ENCODE data around the gene ALOX5. TPM values are rescaled to one million over a fixed set of nuclear protein-coding genes. Genes with fewer than 3 reads are reported as not detected.

The ALOX5 gene
- total RNA-seq, 2 donors from 2014 or later: 6.2 to 6.4 TPM

DNA sequence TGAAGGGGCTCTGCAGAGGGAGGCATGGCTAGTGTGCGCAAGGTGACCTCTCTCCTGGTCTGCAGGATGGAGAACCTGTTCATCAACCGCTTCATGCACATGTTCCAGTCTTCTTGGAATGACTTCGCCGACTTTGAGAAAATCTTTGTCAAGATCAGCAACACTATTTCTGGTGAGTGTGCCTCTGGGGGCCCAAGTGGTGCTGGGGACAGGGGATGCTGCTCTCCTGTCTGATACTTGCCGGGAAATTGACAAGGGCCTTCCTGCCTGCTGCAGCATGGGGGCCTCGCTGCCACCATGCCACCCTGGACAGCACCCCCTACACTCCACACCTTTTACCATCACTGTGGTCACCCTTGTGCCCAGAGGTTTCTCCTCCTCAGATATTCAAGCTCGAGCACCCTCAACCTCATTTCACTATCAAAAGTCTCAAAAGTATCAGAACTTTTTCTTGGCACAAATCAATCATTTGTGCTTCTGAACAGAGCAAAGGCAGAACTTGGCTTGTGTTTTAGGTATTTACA is 50.0 kb downstream of the ALOX5 start:
- no peak overlapping the region for H3K9ac ChIP-seq (ENCODE audit: low read depth in 2 of 2, low read length in 2 of 2)
- DNase-seq: no peak
- no peaks in the 10 kb centered on the region for H3K27me3 ChIP-seq
- TF ChIP-seq, protein P1, sequence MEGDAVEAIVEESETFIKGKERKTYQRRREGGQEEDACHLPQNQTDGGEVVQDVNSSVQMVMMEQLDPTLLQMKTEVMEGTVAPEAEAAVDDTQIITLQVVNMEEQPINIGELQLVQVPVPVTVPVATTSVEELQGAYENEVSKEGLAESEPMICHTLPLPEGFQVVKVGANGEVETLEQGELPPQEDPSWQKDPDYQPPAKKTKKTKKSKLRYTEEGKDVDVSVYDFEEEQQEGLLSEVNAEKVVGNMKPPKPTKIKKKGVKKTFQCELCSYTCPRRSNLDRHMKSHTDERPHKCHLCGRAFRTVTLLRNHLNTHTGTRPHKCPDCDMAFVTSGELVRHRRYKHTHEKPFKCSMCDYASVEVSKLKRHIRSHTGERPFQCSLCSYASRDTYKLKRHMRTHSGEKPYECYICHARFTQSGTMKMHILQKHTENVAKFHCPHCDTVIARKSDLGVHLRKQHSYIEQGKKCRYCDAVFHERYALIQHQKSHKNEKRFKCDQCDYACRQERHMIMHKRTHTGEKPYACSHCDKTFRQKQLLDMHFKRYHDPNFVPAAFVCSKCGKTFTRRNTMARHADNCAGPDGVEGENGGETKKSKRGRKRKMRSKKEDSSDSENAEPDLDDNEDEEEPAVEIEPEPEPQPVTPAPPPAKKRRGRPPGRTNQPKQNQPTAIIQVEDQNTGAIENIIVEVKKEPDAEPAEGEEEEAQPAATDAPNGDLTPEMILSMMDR (IDR thresholded peaks at IDR 0.05): no peak
- intact Hi-C loops (cut with DNase I): no loop called here
- H3K27ac ChIP-seq: no peak overlapping the region
- H3K4me1 ChIP-seq: peaks cover 6% of the 10 kb centered on the region
- H3K4me3 ChIP-seq: no peak overlapping the region
- H3K36me3 ChIP-seq: no peaks in the 10 kb centered on the region
- no peaks in the 10 kb centered on the region for H3K9me3 ChIP-seq

DNA sequence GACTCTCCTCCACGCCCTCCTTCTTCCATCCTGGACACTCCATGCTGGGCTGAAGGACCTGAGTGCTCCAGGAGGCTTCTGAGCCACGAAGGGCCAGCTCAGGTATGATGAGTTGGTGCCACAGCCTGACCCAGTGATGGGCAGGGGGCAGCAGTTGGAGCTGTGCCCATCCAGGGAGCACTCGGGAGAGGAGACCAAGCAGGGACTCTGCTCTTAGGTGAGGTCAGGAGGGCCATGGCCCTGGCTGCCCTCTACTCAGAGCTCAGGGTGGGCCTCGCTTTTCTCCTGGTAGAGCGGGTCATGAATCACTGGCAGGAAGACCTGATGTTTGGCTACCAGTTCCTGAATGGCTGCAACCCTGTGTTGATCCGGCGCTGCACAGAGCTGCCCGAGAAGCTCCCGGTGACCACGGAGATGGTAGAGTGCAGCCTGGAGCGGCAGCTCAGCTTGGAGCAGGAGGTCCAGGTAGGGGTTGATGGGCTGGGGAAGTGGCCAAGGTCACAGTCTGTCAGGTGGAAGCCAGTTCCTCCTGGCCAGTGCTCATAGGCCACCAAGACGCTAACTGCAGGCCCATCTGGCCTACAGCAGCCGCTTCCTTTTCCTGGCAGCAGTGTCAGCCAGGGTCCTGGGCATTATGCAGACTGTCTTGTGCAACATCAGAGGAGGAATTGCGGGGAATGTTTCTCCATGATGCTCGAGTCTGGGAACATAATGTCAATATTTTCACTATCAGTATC is 50.8 kb downstream of the ALOX5 start:
- no peak for DNase-seq

DNA sequence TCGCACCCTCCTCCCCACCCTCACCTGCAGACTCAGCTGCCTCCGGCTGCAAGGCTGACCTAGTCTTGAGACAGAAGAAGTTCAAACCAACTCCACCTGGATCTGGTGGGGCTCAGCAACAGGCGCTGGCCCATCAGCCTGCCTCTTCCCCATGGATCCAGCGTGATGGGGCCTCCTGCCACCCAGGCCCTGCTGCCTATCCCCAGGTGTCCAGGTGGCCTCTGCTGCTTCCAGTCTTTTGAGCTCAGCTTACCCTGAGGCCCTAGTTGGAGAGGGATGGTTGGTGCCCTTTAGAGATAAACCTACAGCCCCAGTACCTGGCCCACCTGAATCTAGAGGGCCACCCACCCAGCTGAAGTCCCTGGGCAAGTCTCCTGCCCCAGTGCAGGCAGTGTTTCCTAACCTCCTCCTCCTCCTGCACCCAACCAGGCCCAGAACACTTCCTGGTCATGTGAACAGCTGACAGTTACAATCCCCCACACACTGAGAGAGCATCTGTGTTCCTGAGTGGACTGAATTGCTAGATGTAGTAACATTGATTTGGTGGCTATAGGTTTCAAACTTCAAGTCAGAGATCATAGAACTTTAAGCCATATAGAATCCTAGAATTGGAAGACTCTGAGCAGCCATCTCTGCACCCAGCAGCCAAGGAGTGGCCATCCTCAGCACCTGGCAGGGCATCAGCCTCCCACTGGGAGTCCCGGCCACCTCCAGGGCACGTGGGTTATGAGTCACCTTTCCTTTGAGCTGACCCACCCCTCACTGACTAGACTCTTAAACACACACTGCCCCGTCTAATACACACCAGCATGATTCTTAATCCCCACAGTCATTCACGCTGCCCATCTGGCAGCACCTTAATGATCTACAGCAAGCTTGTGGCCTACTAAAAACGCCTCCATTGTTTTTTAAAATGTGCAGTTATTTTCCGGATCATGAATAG is 51.9 kb downstream of the ALOX5 start:
- H3K27me3 ChIP-seq: no peaks in the 10 kb centered on the region
- DNase-seq: no peak
- H3K36me3 ChIP-seq: no peaks in the 10 kb centered on the region
- no peaks in the 10 kb centered on the region for H3K9me3 ChIP-seq
- H3K27ac ChIP-seq: no peak overlapping the region
- intact Hi-C loops (cut with DNase I): no loop called here
- no peak overlapping the region for H3K9ac ChIP-seq (ENCODE audit: low read depth in 2 of 2, low read length in 2 of 2)
- TF ChIP-seq, protein P1 (IDR thresholded peaks at IDR 0.05): no peak
- no peaks in the 10 kb centered on the region for H3K4me1 ChIP-seq
- H3K4me3 ChIP-seq: no peak overlapping the region

More for the DNA sequence above, 50.8 kb downstream of the ALOX5 start:
- Histone ChIP-seq H3K9me3 (no peaks in the 10 kb centered on the region), H3K4me3 (no peak overlapping the region), H3K27ac (no peak overlapping the region), H3K4me1 (peaks cover 6% of the 10 kb centered on the region), H3K9ac (ENCODE audit: low read depth in 2 of 2, low read length in 2 of 2) (no peak overlapping the region), H3K36me3 (no peaks in the 10 kb centered on the region), H3K27me3 (no peaks in the 10 kb centered on the region)
- TF ChIP-seq, protein P1 (IDR thresholded peaks at IDR 0.05): no peak
- intact Hi-C loops (cut with DNase I): no loop called here

DNA sequence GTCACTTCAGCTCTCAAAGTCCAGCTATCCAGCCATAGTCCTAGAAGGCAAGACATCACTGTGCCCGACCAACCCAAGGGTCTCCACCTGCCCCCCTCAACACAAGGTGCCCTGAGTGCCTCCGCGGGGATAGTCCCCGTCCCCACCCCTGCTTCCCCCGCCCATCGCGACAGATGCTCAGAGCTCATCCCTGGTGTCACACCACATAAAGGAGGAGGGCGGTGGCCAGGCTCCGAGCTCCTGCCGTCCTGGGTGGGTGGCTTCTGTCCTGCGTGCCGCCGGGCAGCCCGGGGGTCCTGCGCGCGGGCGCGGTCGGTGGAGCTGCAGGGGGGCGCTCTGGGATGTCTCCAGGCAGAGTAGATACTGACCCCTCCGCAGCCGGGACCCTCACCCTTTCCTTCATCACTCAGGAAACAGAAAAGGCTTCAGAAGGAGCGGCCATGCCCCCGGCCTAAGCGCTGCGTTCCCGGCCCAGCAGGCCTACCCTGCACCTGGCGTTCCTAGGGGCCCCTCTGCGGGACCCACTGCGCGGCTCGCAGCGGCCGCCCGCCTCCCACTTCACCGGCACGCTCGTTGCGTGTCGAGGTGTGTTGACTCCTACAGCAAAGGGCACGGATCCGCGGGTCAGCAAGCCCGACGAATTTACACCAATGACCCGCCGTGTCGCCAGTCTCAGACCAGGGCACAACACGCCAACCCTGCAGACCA is 53.4 kb downstream of the ALOX5 start:
- Histone ChIP-seq H3K27me3 (no peaks in the 10 kb centered on the region), H3K4me3 (no peak overlapping the region), H3K4me1 (no peaks in the 10 kb centered on the region), H3K36me3 (no peaks in the 10 kb centered on the region), H3K9ac (ENCODE audit: low read depth in 2 of 2, low read length in 2 of 2) (no peak overlapping the region), H3K9me3 (no peaks in the 10 kb centered on the region), H3K27ac (no peak overlapping the region)
- intact Hi-C loops (cut with DNase I): no loop called here
- no peak for DNase-seq
- TF ChIP-seq, protein P1 (IDR thresholded peaks at IDR 0.05): no peak

DNA sequence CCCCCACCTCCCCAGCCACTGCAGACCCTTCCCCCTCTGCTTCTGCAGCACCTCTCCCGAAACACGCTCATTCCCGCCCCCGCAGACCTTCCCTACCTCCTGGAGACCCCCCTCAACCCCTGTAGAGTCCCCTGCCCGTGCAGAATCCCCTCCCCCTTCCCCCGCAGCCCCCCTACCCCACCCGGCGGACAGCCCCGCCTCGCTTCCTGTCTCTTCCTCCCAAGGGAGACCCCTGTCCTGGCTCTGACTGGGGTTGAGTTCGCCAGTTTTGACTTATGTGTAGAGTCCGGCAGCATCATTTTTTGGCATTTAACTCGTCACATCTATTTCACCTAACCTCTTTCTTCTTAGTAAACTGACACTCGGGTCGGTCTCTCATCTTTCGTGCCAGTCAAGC is 54.0 kb downstream of the ALOX5 start:
- H3K27ac ChIP-seq: no peak overlapping the region
- H3K36me3 ChIP-seq: no peaks in the 10 kb centered on the region
- no peaks in the 10 kb centered on the region for H3K4me1 ChIP-seq
- H3K9ac ChIP-seq (ENCODE audit: low read depth in 2 of 2, low read length in 2 of 2): no peak overlapping the region
- TF ChIP-seq, protein P1 (IDR thresholded peaks at IDR 0.05): no peak
- no peaks in the 10 kb centered on the region for H3K27me3 ChIP-seq
- no peaks in the 10 kb centered on the region for H3K9me3 ChIP-seq
- DNase-seq: no peak
- H3K4me3 ChIP-seq: no peak overlapping the region
- intact Hi-C loops (cut with DNase I): no loop called here
